Endodermal cell (in vitro differentiated cells): ENCODE results near the gene MAP2K5. TPM values are rescaled to one million over a fixed set of nuclear protein-coding genes. Genes with fewer than 3 reads are reported as not detected.

ENCODE experiments used
- DNase-seq: peaks from one replicate; pipeline ENCODE4 v3.0.0-alpha.2; 2017
- H3K27ac ChIP-seq: 2 replicates; pipeline ENCODE4 v1.5.1; 2013; ENCODE audit warnings: mild to moderate bottlenecking, low read depth, low read length, moderate library complexity
- H3K27me3 ChIP-seq: 2 replicates; pipeline ENCODE4 v1.6.1; 2013; ENCODE audit warnings: mild to moderate bottlenecking, low read length, moderate library complexity; ENCODE audit not compliant: insufficient read depth, control insufficient read depth, poor library complexity, severe bottlenecking
- H3K36me3 ChIP-seq: 2 replicates; pipeline ENCODE4 v1.7.0; 2013; ENCODE audit warnings: mild to moderate bottlenecking, low read length, moderate library complexity; ENCODE audit not compliant: control insufficient read depth, insufficient read depth
- H3K4me1 ChIP-seq: one replicate; pipeline ENCODE4 v1.7.0; 2013; ENCODE audit warnings: low read length; ENCODE audit not compliant: control insufficient read depth, insufficient read depth
- H3K4me3 ChIP-seq: 2 replicates; pipeline ENCODE4 v1.5.1; 2013; ENCODE audit warnings: mild to moderate bottlenecking, low read length, moderate library complexity
- H3K9ac ChIP-seq: 2 replicates; pipeline ENCODE4 v1.6.1; 2013; ENCODE audit warnings: mild to moderate bottlenecking, low read length, moderate library complexity; ENCODE audit not compliant: poor library complexity, severe bottlenecking; ENCODE audit errors: extremely low read depth
- H3K9me3 ChIP-seq: 2 replicates; pipeline ENCODE4 v1.6.1; 2013; ENCODE audit warnings: mild to moderate bottlenecking, low read length, moderate library complexity; ENCODE audit not compliant: control insufficient read depth
- H3K27ac Mint-ChIP-seq: 2 replicates; pipeline ENCODE4 v1.8.0; 2020; ENCODE audit warnings: mixed read lengths
- H3K27me3 Mint-ChIP-seq: 2 replicates; pipeline ENCODE4 v1.8.0; 2021; ENCODE audit warnings: mild to moderate bottlenecking, mixed read lengths; ENCODE audit not compliant: insufficient read depth
- H3K36me3 Mint-ChIP-seq: 2 replicates; pipeline ENCODE4 v1.8.0; 2020; ENCODE audit warnings: low read depth, mixed read lengths
- H3K4me1 Mint-ChIP-seq: 2 replicates; pipeline ENCODE4 v1.8.0; 2020; ENCODE audit warnings: mixed read lengths
- H3K4me3 Mint-ChIP-seq: 2 replicates; pipeline ENCODE4 v1.8.0; 2020; ENCODE audit warnings: mild to moderate bottlenecking, moderate library complexity, mixed read lengths
- H3K9me3 Mint-ChIP-seq: 2 replicates; pipeline ENCODE4 v1.8.0; 2020; ENCODE audit warnings: mild to moderate bottlenecking, mixed read lengths
- CTCF ChIP-seq: fragments of 200-600 bp; sonication (generic); conservative IDR thresholded peaks from 2 replicates; pipeline ENCODE4 v1.5.0; 2021; ENCODE audit warnings: antibody characterized with exemption, mild to moderate bottlenecking
- whole genome bisulfite sequencing, 2 experiments: methylation state at CpG; one replicate each; pipeline versions ENCODE4 v1.1.5 to v1.1.7; 2013; ENCODE audit warnings: missing lambda C conversion rate in 2 of 2, mixed read lengths in 1 of 2; ENCODE audit not compliant: insufficient coverage in 1 of 2, insufficient read length in 1 of 2; 5-methylcytosine and 5-hydroxymethylcytosine counted together
- total RNA-seq, 2 donors: library from RNA; stranded (reverse); fragmentation: NEBNext Ultra II Directional in 1 of 2; extraction: Animal tissue kit (Norgen Biotek cat#: 25700) in 1 of 2; gene quantifications; 2 replicates in 1 of 2; 3 replicates in 1 of 2; pipeline ENCODE4 v1.2.1, GENCODE V29; 2021

Gene MAP2K5
- total RNA-seq, 2 donors from 2014 or later: 17.1 to 26.7 TPM

- no peaks in the 10 kb centered on the region for H3K27me3 ChIP-seq
- H3K4me3 ChIP-seq: no peak overlapping the region
- no peak overlapping the region for H3K9ac ChIP-seq
- WGBS, 2 experiments: 94% methylated on average over 2 of the region's 3 CpGs; no CpG with 5 or more reads in 1 of the 2 experiments
- no peak overlapping the region for H3K27ac ChIP-seq
- no peaks in the 10 kb centered on the region for H3K36me3 ChIP-seq
- no peak for TF ChIP-seq CTCF
- Mint-ChIP-seq H3K27ac (no peak overlapping the region), H3K9me3 (no peaks in the 10 kb centered on the region), H3K4me1 (peaks cover 15% of the 10 kb centered on the region), H3K27me3 (no peaks in the 10 kb centered on the region), H3K36me3 (peaks cover 1% of the 10 kb centered on the region), H3K4me3 (no peak overlapping the region)
- H3K9me3 ChIP-seq: no peaks in the 10 kb centered on the region
- no peak for DNase-seq
- no peaks in the 10 kb centered on the region for H3K4me1 ChIP-seq
Measured at GRCh38 chr15:67573194-67573593, 30.7 kb downstream of the MAP2K5 start.

GRCh38 chr15:67575039-67575502 lies 32.6 kb downstream of the MAP2K5 start:
- Histone ChIP-seq H3K27ac (no peak overlapping the region), H3K4me3 (no peak overlapping the region), H3K36me3 (no peaks in the 10 kb centered on the region), H3K27me3 (no peaks in the 10 kb centered on the region), H3K9me3 (no peaks in the 10 kb centered on the region), H3K9ac (no peak overlapping the region), H3K4me1 (no peaks in the 10 kb centered on the region)
- Mint-ChIP-seq H3K4me3 (no peak overlapping the region), H3K36me3 (peaks cover 1% of the 10 kb centered on the region), H3K4me1 (peaks cover 9% of the 10 kb centered on the region), H3K27me3 (no peaks in the 10 kb centered on the region), H3K9me3 (no peaks in the 10 kb centered on the region), H3K27ac (no peak overlapping the region)
- WGBS, 2 experiments: 66 to 84% methylated on average over 3 to 4 of the region's 4 CpGs
- no peak for TF ChIP-seq CTCF
- no peak for DNase-seq

GRCh38 chr15:67578020-67578600 lies 35.6 kb downstream of the MAP2K5 start:
- Histone ChIP-seq H3K9me3 (no peaks in the 10 kb centered on the region), H3K4me1 (no peaks in the 10 kb centered on the region), H3K9ac (no peak overlapping the region), H3K36me3 (no peaks in the 10 kb centered on the region), H3K27ac (no peak overlapping the region), H3K4me3 (no peak overlapping the region), H3K27me3 (no peaks in the 10 kb centered on the region)
- Mint-ChIP-seq H3K4me3 (no peak overlapping the region), H3K27me3 (no peaks in the 10 kb centered on the region), H3K4me1 (peaks cover 7% of the 10 kb centered on the region), H3K27ac (no peak overlapping the region), H3K36me3 (peaks cover 1% of the 10 kb centered on the region), H3K9me3 (no peaks in the 10 kb centered on the region)
- DNase-seq: no peak
- 89 to 100% methylated on average over 3 to 4 of the region's 4 CpGs for WGBS, 2 experiments
- TF ChIP-seq CTCF: no peak
